AG09309 (cell line): ENCODE data around the gene PCBP1.

Experiments
- DNase-seq: peaks from one replicate; pipeline ENCODE4 v3.0.0-alpha.2; 2010; ENCODE audit warnings: low read depth
- H3K4me3 ChIP-seq: 2 replicates; pipeline ENCODE4 v1.5.1; 2011; ENCODE audit warnings: mild to moderate bottlenecking, low read depth, low read length, moderate library complexity; ENCODE audit not compliant: control insufficient read depth
- CTCF ChIP-seq: IDR thresholded peaks from 2 replicates; pipeline ENCODE4 v1.5.1; 2011; ENCODE audit warnings: mild to moderate bottlenecking, low read depth, low read length, inconsistent platforms; ENCODE audit not compliant: insufficient read depth, control insufficient read depth; ENCODE audit errors: missing control alignments

PCBP1 gene

GRCh38 chr2:70080610-70081200 lies 6.6 kb upstream of the PCBP1 start:
- no peak overlapping the region for H3K4me3 ChIP-seq
- no peak for TF ChIP-seq CTCF
- DNase-seq = no peak

GRCh38 chr2:70081221-70081620 lies 6.1 kb upstream of the PCBP1 start:
- TF ChIP-seq CTCF = no peak
- no peak overlapping the region for H3K4me3 ChIP-seq
- no peak for DNase-seq

- DNase-seq = no peak
- no peak overlapping the region for H3K4me3 ChIP-seq
- TF ChIP-seq CTCF = no peak
Observed at GRCh38 chr2:70083344-70084156, 3.7 kb upstream of the PCBP1 start.

GRCh38 chr2:70084973-70085710 lies 2.1 kb upstream of the PCBP1 start:
- H3K4me3 ChIP-seq = no peak overlapping the region
- DNase-seq = no peak
- no peak for TF ChIP-seq CTCF

GRCh38 chr2:70085711-70086277 lies 1.5 kb upstream of the PCBP1 start:
- peak overlapping the region; percentile 56 for H3K4me3 ChIP-seq
- DNase-seq = no peak
- TF ChIP-seq CTCF = no peak

GRCh38 chr2:70086278-70086837 lies 919 bp upstream of the PCBP1 start:
- no peak for DNase-seq
- H3K4me3 ChIP-seq = peak overlapping the region; percentile 56
- no peak for TF ChIP-seq CTCF
